Measurements from ENCODE around the gene ASB5.
"Not testable (repeated sequence)": the region's sequence is repeated elsewhere in the genome, so short reads cannot be mapped to it uniquely, and the experiment has no call there.

Gene ASB5

GRCh38 chr4:176212351-176212750 is 56.7 kb downstream of the ASB5 start:
- H3K4me1 Mint-ChIP-seq (ENCODE audit: low read depth); H3K36me3 Mint-ChIP-seq (ENCODE audit: low read depth); H3K27ac Mint-ChIP-seq; H3K9me3 Mint-ChIP-seq; H3K4me3 Mint-ChIP-seq: not testable (repeated sequence)
- H3K27me3 Mint-ChIP-seq = peaks cover 27% of the 10 kb centered on the region

GRCh38 chr4:176210579-176211296 is 58.3 kb downstream of the ASB5 start:
- peak overlapping the region; percentile 10 for H3K27ac Mint-ChIP-seq
- H3K4me3 Mint-ChIP-seq = no peak overlapping the region

GRCh38 chr4:176210101-176210500 is 58.9 kb downstream of the ASB5 start:
- Mint-ChIP-seq H3K4me3 (no peak overlapping the region), H3K27ac (peak overlapping the region; percentile 10), H3K4me1 (ENCODE audit: low read depth) (no peaks in the 10 kb centered on the region), H3K27me3 (peaks cover 43% of the 10 kb centered on the region), H3K9me3 (no peaks in the 10 kb centered on the region), H3K36me3 (ENCODE audit: low read depth) (no peaks in the 10 kb centered on the region)

More at GRCh38 chr4:176210579-176211296, 58.3 kb downstream of the ASB5 start:
- Mint-ChIP-seq H3K36me3 (ENCODE audit: low read depth) (no peaks in the 10 kb centered on the region), H3K4me1 (ENCODE audit: low read depth) (no peaks in the 10 kb centered on the region), H3K9me3 (no peaks in the 10 kb centered on the region), H3K27me3 (peaks cover 37% of the 10 kb centered on the region)

GRCh38 chr4:176209535-176209934 is 59.5 kb downstream of the ASB5 start:
- peaks cover 46% of the 10 kb centered on the region for H3K27me3 Mint-ChIP-seq
- no peaks in the 10 kb centered on the region for H3K4me1 Mint-ChIP-seq (ENCODE audit: low read depth)
- H3K27ac Mint-ChIP-seq = no peak overlapping the region
- no peaks in the 10 kb centered on the region for H3K9me3 Mint-ChIP-seq
- H3K4me3 Mint-ChIP-seq = no peak overlapping the region
- H3K36me3 Mint-ChIP-seq (ENCODE audit: low read depth) = no peaks in the 10 kb centered on the region

- Mint-ChIP-seq H3K36me3 (ENCODE audit: low read depth) (no peaks in the 10 kb centered on the region), H3K4me3 (no peak overlapping the region), H3K27me3 (peaks cover 61% of the 10 kb centered on the region), H3K9me3 (no peaks in the 10 kb centered on the region), H3K4me1 (ENCODE audit: low read depth) (peaks cover under 1% of the 10 kb centered on the region), H3K27ac (no peak overlapping the region)
Observed at GRCh38 chr4:176207839-176208238, 61.2 kb downstream of the ASB5 start.

- Mint-ChIP-seq H3K27me3 (peaks cover 49% of the 10 kb centered on the region), H3K4me1 (ENCODE audit: low read depth) (peaks cover 3% of the 10 kb centered on the region), H3K36me3 (ENCODE audit: low read depth) (no peaks in the 10 kb centered on the region), H3K9me3 (no peaks in the 10 kb centered on the region), H3K27ac (no peak overlapping the region), H3K4me3 (no peak overlapping the region)
Observed at GRCh38 chr4:176205299-176205698, 63.7 kb downstream of the ASB5 start.

- no peaks in the 10 kb centered on the region for H3K9me3 Mint-ChIP-seq
- H3K27me3 Mint-ChIP-seq = peaks cover 29% of the 10 kb centered on the region
- H3K4me1 Mint-ChIP-seq (ENCODE audit: low read depth) = peaks cover 36% of the 10 kb centered on the region
- H3K4me3 Mint-ChIP-seq = no peak overlapping the region
- peaks cover 5% of the 10 kb centered on the region for H3K36me3 Mint-ChIP-seq (ENCODE audit: low read depth)
- H3K27ac Mint-ChIP-seq = no peak overlapping the region
Observed at GRCh38 chr4:176198316-176198903, 70.6 kb downstream of the ASB5 start.

- peaks cover 43% of the 10 kb centered on the region for H3K4me1 Mint-ChIP-seq (ENCODE audit: low read depth)
- H3K36me3 Mint-ChIP-seq (ENCODE audit: low read depth) = peaks cover 5% of the 10 kb centered on the region
- peak within 1 kb of the TSS; percentile 75 for H3K4me3 Mint-ChIP-seq
- peak within 1 kb of the TSS; percentile 93 for H3K27ac Mint-ChIP-seq
- H3K27me3 Mint-ChIP-seq = peaks cover 39% of the 10 kb centered on the region
- H3K9me3 Mint-ChIP-seq = no peaks in the 10 kb centered on the region
Observed at GRCh38 chr4:176195184-176195978, 73.6 kb downstream of the ASB5 start, which contains the start of gene SPATA4. Gene SPATA4 (minus strand): TSS chr4:176195585. CDS start chr4:176195562, 23 bp downstream.

- peak overlapping the region; percentile 34 for H3K4me3 Mint-ChIP-seq
- H3K27ac Mint-ChIP-seq = peak overlapping the region; percentile 87
Observed at GRCh38 chr4:176193938-176194337, 75.1 kb downstream of the ASB5 start.

GRCh38 chr4:176193126-176193525 is 75.9 kb downstream of the ASB5 start:
- Mint-ChIP-seq H3K36me3 (ENCODE audit: low read depth) (peaks cover 5% of the 10 kb centered on the region), H3K27me3 (peaks cover 49% of the 10 kb centered on the region), H3K27ac (no peak overlapping the region), H3K9me3 (no peaks in the 10 kb centered on the region), H3K4me1 (ENCODE audit: low read depth) (peaks cover 43% of the 10 kb centered on the region), H3K4me3 (no peak overlapping the region)

More at GRCh38 chr4:176193938-176194337, 75.1 kb downstream of the ASB5 start:
- peaks cover 43% of the 10 kb centered on the region for H3K4me1 Mint-ChIP-seq (ENCODE audit: low read depth)
- H3K36me3 Mint-ChIP-seq (ENCODE audit: low read depth) = peaks cover 5% of the 10 kb centered on the region
- H3K27me3 Mint-ChIP-seq = peaks cover 52% of the 10 kb centered on the region
- H3K9me3 Mint-ChIP-seq = no peaks in the 10 kb centered on the region

- H3K4me3 Mint-ChIP-seq = no peak overlapping the region
- peaks cover 41% of the 10 kb centered on the region for H3K27me3 Mint-ChIP-seq
- H3K4me1 Mint-ChIP-seq (ENCODE audit: low read depth) = peaks cover 52% of the 10 kb centered on the region
- H3K9me3 Mint-ChIP-seq = no peaks in the 10 kb centered on the region
- H3K36me3 Mint-ChIP-seq (ENCODE audit: low read depth) = no peaks in the 10 kb centered on the region
- H3K27ac Mint-ChIP-seq = no peak overlapping the region
Observed at GRCh38 chr4:176191974-176192373, 77.0 kb downstream of the ASB5 start.

GRCh38 chr4:176189891-176190795 is 78.9 kb downstream of the ASB5 start:
- Mint-ChIP-seq H3K27ac (no peak overlapping the region), H3K9me3 (no peaks in the 10 kb centered on the region), H3K36me3 (ENCODE audit: low read depth) (no peaks in the 10 kb centered on the region), H3K4me1 (ENCODE audit: low read depth) (peaks cover 51% of the 10 kb centered on the region), H3K27me3 (peaks cover 50% of the 10 kb centered on the region), H3K4me3 (no peak overlapping the region)

GRCh38 chr4:176188654-176189053 is 80.4 kb downstream of the ASB5 start:
- Mint-ChIP-seq H3K4me1 (ENCODE audit: low read depth) (peaks cover 37% of the 10 kb centered on the region), H3K36me3 (ENCODE audit: low read depth) (no peaks in the 10 kb centered on the region), H3K4me3 (no peak overlapping the region), H3K27ac (no peak overlapping the region), H3K9me3 (no peaks in the 10 kb centered on the region), H3K27me3 (peaks cover 60% of the 10 kb centered on the region)

- H3K36me3 Mint-ChIP-seq (ENCODE audit: low read depth) = no peaks in the 10 kb centered on the region
- peaks cover 30% of the 10 kb centered on the region for H3K4me1 Mint-ChIP-seq (ENCODE audit: low read depth)
- H3K9me3 Mint-ChIP-seq = no peaks in the 10 kb centered on the region
- H3K27ac Mint-ChIP-seq = no peak overlapping the region
- H3K27me3 Mint-ChIP-seq = peaks cover 69% of the 10 kb centered on the region
- no peak overlapping the region for H3K4me3 Mint-ChIP-seq
Observed at GRCh38 chr4:176187624-176188023, 81.4 kb downstream of the ASB5 start.

Measured in stimulated activated naive CD8-positive, alpha-beta T cell treated with anti-CD3 and anti-CD28 coated beads, Interleukin-15, Interleukin-2, amounts not matched to agents 100 ng/mL and 50 ng/mL, for 24 hours (primary cell).